ENCODE data around the gene MEN1. TPM values are rescaled to one million over a fixed set of nuclear protein-coding genes. Genes with fewer than 3 reads are reported as not detected.

The MEN1 gene
- total RNA-seq, 1 experiment from 2014 or later, result 54.5 TPM

DNA sequence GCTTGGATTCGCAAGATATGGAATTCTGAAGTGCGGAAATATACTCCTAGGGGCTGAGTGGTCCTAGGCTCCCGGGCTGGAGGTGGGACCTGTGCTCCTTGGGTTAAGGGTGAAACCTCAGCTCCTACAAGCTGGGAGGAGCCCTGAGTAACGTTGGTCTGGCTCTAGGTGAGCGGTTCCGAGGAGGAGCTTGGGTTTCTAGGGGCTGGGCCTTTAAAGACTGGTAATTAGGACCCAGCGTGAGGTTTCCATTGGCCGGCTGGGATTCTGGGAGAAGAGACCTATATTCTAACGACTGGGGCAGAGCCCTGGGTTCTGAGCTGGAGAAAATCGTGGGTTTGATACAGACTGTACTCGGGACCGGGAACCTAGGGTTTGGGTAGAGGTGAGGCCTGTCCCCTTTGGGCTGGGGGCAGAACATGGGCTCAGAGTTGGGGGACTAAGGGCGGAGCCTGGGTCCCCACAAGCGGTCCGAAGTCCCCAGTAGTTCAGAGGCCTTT, 6.5 kb downstream of the MEN1 start:
- intact Hi-C loops (cut with micrococcal nuclease; ENCODE audit: unreplicated experiment), result no loop called here
- ChIA-PET POLR2A (interaction anchor here (0.8 kb wide), 1 partner anchor 31 kb away, joined by 3 read pairs; no protein-coding TSS in a partner anchor), CTCF (interaction anchor here (0.7 kb wide), 1 partner anchor 74 kb away, joined by 5 read pairs; the partner anchor contains the start of gene EHD1)
- in situ Hi-C loops (cut with HindIII; ENCODE audit: low pct_unique_long_range_greater_than_20kb, low sequenced_read_pairs), result no loop called here
- TSS peak; percentile 94 for BruUV-seq (replicated peaks)
- no peaks in the 10 kb centered on the region for H3K9me3 ChIP-seq (ENCODE audit: control insufficient read depth, insufficient read depth, low read depth, low read length)
- H3K27me3 ChIP-seq (ENCODE audit: control insufficient read depth, insufficient read depth, low read length), result no peaks in the 10 kb centered on the region
- TF ChIP-seq, protein P1, sequence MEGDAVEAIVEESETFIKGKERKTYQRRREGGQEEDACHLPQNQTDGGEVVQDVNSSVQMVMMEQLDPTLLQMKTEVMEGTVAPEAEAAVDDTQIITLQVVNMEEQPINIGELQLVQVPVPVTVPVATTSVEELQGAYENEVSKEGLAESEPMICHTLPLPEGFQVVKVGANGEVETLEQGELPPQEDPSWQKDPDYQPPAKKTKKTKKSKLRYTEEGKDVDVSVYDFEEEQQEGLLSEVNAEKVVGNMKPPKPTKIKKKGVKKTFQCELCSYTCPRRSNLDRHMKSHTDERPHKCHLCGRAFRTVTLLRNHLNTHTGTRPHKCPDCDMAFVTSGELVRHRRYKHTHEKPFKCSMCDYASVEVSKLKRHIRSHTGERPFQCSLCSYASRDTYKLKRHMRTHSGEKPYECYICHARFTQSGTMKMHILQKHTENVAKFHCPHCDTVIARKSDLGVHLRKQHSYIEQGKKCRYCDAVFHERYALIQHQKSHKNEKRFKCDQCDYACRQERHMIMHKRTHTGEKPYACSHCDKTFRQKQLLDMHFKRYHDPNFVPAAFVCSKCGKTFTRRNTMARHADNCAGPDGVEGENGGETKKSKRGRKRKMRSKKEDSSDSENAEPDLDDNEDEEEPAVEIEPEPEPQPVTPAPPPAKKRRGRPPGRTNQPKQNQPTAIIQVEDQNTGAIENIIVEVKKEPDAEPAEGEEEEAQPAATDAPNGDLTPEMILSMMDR (IDR thresholded peaks at IDR 0.05), result no peak
- TF ChIP-seq POLR2AphosphoS5 (IDR thresholded peaks at IDR 0.05; ENCODE audit: low read depth, low read length), result no peak
- TF ChIP-seq, protein P2, sequence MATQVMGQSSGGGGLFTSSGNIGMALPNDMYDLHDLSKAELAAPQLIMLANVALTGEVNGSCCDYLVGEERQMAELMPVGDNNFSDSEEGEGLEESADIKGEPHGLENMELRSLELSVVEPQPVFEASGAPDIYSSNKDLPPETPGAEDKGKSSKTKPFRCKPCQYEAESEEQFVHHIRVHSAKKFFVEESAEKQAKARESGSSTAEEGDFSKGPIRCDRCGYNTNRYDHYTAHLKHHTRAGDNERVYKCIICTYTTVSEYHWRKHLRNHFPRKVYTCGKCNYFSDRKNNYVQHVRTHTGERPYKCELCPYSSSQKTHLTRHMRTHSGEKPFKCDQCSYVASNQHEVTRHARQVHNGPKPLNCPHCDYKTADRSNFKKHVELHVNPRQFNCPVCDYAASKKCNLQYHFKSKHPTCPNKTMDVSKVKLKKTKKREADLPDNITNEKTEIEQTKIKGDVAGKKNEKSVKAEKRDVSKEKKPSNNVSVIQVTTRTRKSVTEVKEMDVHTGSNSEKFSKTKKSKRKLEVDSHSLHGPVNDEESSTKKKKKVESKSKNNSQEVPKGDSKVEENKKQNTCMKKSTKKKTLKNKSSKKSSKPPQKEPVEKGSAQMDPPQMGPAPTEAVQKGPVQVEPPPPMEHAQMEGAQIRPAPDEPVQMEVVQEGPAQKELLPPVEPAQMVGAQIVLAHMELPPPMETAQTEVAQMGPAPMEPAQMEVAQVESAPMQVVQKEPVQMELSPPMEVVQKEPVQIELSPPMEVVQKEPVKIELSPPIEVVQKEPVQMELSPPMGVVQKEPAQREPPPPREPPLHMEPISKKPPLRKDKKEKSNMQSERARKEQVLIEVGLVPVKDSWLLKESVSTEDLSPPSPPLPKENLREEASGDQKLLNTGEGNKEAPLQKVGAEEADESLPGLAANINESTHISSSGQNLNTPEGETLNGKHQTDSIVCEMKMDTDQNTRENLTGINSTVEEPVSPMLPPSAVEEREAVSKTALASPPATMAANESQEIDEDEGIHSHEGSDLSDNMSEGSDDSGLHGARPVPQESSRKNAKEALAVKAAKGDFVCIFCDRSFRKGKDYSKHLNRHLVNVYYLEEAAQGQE (IDR thresholded peaks at IDR 0.05; ENCODE audit: insufficient read depth in 1 of 2, low read depth in 2 of 2, low read length in 1 of 2), result no peak
- 0 out of 2 replicates have a peak, but pooled peaks have one; percentile 17 for TF ChIP-seq TCF7L2 (IDR thresholded peaks at IDR 0.05; ENCODE audit: low read depth, low read length)
- no peak for TF ChIP-seq SIN3A (IDR thresholded peaks at IDR 0.05; ENCODE audit: borderline replicate concordance, insufficient read depth, low read depth, low read length)
- ATAC-seq (peak; percentile 59), DNase-seq (ENCODE audit: low read depth, low spot score) (no peak)
- no peaks in the 10 kb centered on the region; the same call in 1 of the 2 replicates for H3K36me3 ChIP-seq (ENCODE audit: control insufficient read depth, insufficient read depth, low read length)
- peaks cover 18% of the 10 kb centered on the region for H3K4me1 ChIP-seq (ENCODE audit: control insufficient read depth, insufficient read depth, low read length)
- H3K4me3 ChIP-seq (ENCODE audit: low read depth in 2 of 2, low read length in 2 of 2), result peak overlapping the region; percentile 75 to 86
- H3K27ac ChIP-seq (ENCODE audit: low read length), result peak overlapping the region; percentile 74

GRCh38 chr11:64803158-64803845, 7.0 kb downstream of the MEN1 start, which contains the start of gene MAP4K2:
TSS of gene MAP4K2 (minus strand) at chr11:64803214. CDS start at chr11:64803149, 65 bp downstream.
- in situ Hi-C loops (cut with HindIII; ENCODE audit: low pct_unique_long_range_greater_than_20kb, low sequenced_read_pairs) (no loop called here), intact Hi-C loops (cut with micrococcal nuclease; ENCODE audit: unreplicated experiment) (no loop called here)
- H3K4me1 ChIP-seq (ENCODE audit: control insufficient read depth, insufficient read depth, low read length), result peaks cover 18% of the 10 kb centered on the region
- H3K27ac ChIP-seq (ENCODE audit: low read length), result peak within 1 kb of the TSS; percentile 81
- ChIA-PET CTCF (interaction anchor here (0.7 kb wide), 1 partner anchor 75 kb away, joined by 5 read pairs; the partner anchor contains the start of gene EHD1), POLR2A (interaction anchor here (0.8 kb wide), 1 partner anchor 31 kb away, joined by 3 read pairs; no protein-coding TSS in a partner anchor)
- DNase-seq (ENCODE audit: low read depth, low spot score), result peak; percentile 70
- H3K4me3 ChIP-seq (ENCODE audit: low read depth in 2 of 2, low read length in 2 of 2), result peak within 1 kb of the TSS; percentile 75 to 86
- peak; percentile 92 for ATAC-seq
- TF ChIP-seq POLR2AphosphoS5 (IDR thresholded peaks at IDR 0.05; ENCODE audit: low read depth, low read length) (peak; percentile 68), TCF7L2 (IDR thresholded peaks at IDR 0.05; ENCODE audit: low read depth, low read length) (peak; percentile 66; the same call in 1 of the 2 replicates), SIN3A (IDR thresholded peaks at IDR 0.05; ENCODE audit: borderline replicate concordance, insufficient read depth, low read depth, low read length) (0 out of 2 replicates have a peak, but pooled peaks have one; percentile 11)
- TF ChIP-seq, protein P2 (IDR thresholded peaks at IDR 0.05; ENCODE audit: insufficient read depth in 1 of 2, low read depth in 2 of 2, low read length in 1 of 2), result no peak
- TF ChIP-seq, protein P1 (IDR thresholded peaks at IDR 0.05), result no peak; the same call in 1 of the 2 replicates
- no peaks in the 10 kb centered on the region; the same call in 1 of the 2 replicates for H3K36me3 ChIP-seq (ENCODE audit: control insufficient read depth, insufficient read depth, low read length)
- no peaks in the 10 kb centered on the region for H3K9me3 ChIP-seq (ENCODE audit: control insufficient read depth, insufficient read depth, low read depth, low read length)
- no peaks in the 10 kb centered on the region for H3K27me3 ChIP-seq (ENCODE audit: control insufficient read depth, insufficient read depth, low read length)
- no TSS peak for BruUV-seq (replicated peaks)

All from Panc1 (cell line).